SK-N-SH treated with all-trans-retinoic acid at 6 μM for 48 hours (cell line): ENCODE results near the gene KLHL14.

ENCODE experiments used
- ATAC-seq: fragments of 200-7000 bp; cut with Tn5 transposase; 3 replicates; pipeline ENCODE4 v1.9.1; 2020; ENCODE audit warnings: mild to moderate bottlenecking, moderate library complexity
- ARNTL ChIP-seq: fragments of 450-650 bp; formaldehyde crosslinking; IDR thresholded peaks from 2 replicates; pipeline ENCODE4 v1.5.0; 2020; ENCODE audit warnings: low read depth, mild to moderate bottlenecking, moderate library complexity, borderline replicate concordance
- CSDC2 ChIP-seq: fragments of 250-450 bp; sonication (Bioruptor Pico); IDR thresholded peaks from 2 replicates; pipeline ENCODE4 v1.5.0; 2020; ENCODE audit warnings: mild to moderate bottlenecking, moderate library complexity
- ESRRG ChIP-seq: fragments of 250-450 bp; sonication (Bioruptor Pico); IDR thresholded peaks from 2 replicates; pipeline ENCODE4 v1.6.1; 2021; ENCODE audit warnings: mild to moderate bottlenecking
- GLIS3 ChIP-seq: fragments of 250-450 bp; sonication (Bioruptor Pico); IDR thresholded peaks from 2 replicates; pipeline ENCODE4 v1.5.0; 2020; ENCODE audit warnings: mild to moderate bottlenecking, moderate library complexity
- OSR1 ChIP-seq: fragments of 250-450 bp; sonication (Bioruptor Pico); IDR thresholded peaks from 2 replicates; pipeline ENCODE4 v1.8.0; 2022; ENCODE audit warnings: moderate library complexity, mild to moderate bottlenecking, inconsistent platforms
- PPARA ChIP-seq: fragments of 250-450 bp; sonication (Bioruptor Pico); IDR thresholded peaks from 2 replicates; pipeline ENCODE4 v1.5.0; 2020; ENCODE audit warnings: mild to moderate bottlenecking, borderline replicate concordance
- RARB ChIP-seq: fragments of 250-450 bp; sonication (Bioruptor Pico); IDR thresholded peaks from 2 replicates; pipeline ENCODE4 v1.8.0; 2021; ENCODE audit warnings: mild to moderate bottlenecking, moderate library complexity
- SNAI2 ChIP-seq: fragments of 250-450 bp; sonication (Bioruptor Pico); IDR thresholded peaks from 2 replicates; pipeline ENCODE4 v1.5.0; 2020; ENCODE audit warnings: mild to moderate bottlenecking, moderate library complexity
- TCF4 ChIP-seq: fragments of 250-450 bp; sonication (Bioruptor Pico); IDR thresholded peaks from 2 replicates; pipeline ENCODE4 v1.8.0; 2021; ENCODE audit warnings: mild to moderate bottlenecking, moderate library complexity, borderline replicate concordance
- TOX ChIP-seq: fragments of 250-450 bp; sonication (Bioruptor Pico); IDR thresholded peaks from 2 replicates; pipeline ENCODE4 v1.8.0; 2021; ENCODE audit warnings: mild to moderate bottlenecking, moderate library complexity, borderline replicate concordance
- ZC3H10 ChIP-seq: fragments of 250-450 bp; sonication (Bioruptor Pico); IDR thresholded peaks from 2 replicates; pipeline ENCODE4 v1.5.1; 2021; ENCODE audit warnings: mild to moderate bottlenecking, moderate library complexity
- ZFP3 ChIP-seq: fragments of 250-450 bp; sonication (Bioruptor Pico); IDR thresholded peaks from 2 replicates; pipeline ENCODE4 v1.5.0; 2020; ENCODE audit warnings: mild to moderate bottlenecking, moderate library complexity
- ZNF565 ChIP-seq: fragments of 450-650 bp; formaldehyde crosslinking; conservative IDR thresholded peaks from 2 replicates; pipeline ENCODE4 v1.5.0; 2020; ENCODE audit warnings: low read depth, mild to moderate bottlenecking, moderate library complexity
- ZNF70 ChIP-seq: fragments of 450-650 bp; formaldehyde crosslinking; IDR thresholded peaks from 2 replicates; pipeline ENCODE4 v1.5.0; 2020; ENCODE audit warnings: mild to moderate bottlenecking, moderate library complexity
- ZNF8 ChIP-seq: fragments of 450-650 bp; formaldehyde crosslinking; IDR thresholded peaks from 2 replicates; pipeline ENCODE4 v1.5.0; 2020; ENCODE audit warnings: mild to moderate bottlenecking, moderate library complexity
- TF ChIP-seq, protein P1 (sequence below): fragments of 250-450 bp; sonication (Bioruptor Pico); IDR thresholded peaks from 2 replicates; pipeline ENCODE4 v1.8.0; 2021; ENCODE audit warnings: low read depth, mild to moderate bottlenecking, moderate library complexity, borderline replicate concordance
- TF ChIP-seq, protein P2 (sequence below): fragments of 250-450 bp; sonication (Bioruptor Pico); IDR thresholded peaks from 2 replicates; pipeline ENCODE4 v1.5.0; 2020; ENCODE audit warnings: mild to moderate bottlenecking, moderate library complexity
- TF ChIP-seq, protein P3 (sequence below): fragments of 250-450 bp; sonication (Bioruptor Pico); IDR thresholded peaks from 2 replicates; pipeline ENCODE4 v1.5.1; 2021; ENCODE audit warnings: mild to moderate bottlenecking, moderate library complexity

The KLHL14 gene

DNA sequence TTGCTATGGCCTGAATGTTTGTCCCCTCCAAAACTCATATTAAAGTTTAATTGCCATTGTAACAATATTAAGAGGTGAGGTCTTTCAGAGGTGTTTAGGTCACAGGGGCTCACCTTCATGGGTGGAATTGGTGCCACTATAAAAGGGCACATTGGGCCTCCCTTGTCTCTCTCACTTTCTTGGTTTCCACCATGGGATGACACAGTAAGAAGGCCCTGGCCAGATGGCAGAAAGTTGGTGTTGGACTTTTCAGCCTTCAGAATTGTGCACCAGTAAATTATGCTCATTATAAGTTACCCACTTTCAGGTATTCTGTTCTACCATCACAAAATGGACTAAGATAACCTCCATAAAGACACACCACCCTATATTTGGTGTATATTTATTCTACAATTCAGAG is 102.1 kb downstream of the KLHL14 start:
- no peak for TF ChIP-seq TCF4 (CRISPR knock-in tag)
- TF ChIP-seq SNAI2 = no peak
- TF ChIP-seq ZC3H10 (CRISPR knock-in tag) = no peak
- TF ChIP-seq, protein P1, sequence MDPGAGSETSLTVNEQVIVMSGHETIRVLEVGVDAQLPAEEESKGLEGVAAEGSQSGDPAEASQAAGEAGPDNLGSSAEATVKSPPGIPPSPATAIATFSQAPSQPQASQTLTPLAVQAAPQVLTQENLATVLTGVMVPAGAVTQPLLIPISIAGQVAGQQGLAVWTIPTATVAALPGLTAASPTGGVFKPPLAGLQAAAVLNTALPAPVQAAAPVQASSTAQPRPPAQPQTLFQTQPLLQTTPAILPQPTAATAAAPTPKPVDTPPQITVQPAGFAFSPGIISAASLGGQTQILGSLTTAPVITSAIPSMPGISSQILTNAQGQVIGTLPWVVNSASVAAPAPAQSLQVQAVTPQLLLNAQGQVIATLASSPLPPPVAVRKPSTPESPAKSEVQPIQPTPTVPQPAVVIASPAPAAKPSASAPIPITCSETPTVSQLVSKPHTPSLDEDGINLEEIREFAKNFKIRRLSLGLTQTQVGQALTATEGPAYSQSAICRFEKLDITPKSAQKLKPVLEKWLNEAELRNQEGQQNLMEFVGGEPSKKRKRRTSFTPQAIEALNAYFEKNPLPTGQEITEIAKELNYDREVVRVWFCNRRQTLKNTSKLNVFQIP (CRISPR knock-in tag) = no peak
- no peak for ATAC-seq

DNA sequence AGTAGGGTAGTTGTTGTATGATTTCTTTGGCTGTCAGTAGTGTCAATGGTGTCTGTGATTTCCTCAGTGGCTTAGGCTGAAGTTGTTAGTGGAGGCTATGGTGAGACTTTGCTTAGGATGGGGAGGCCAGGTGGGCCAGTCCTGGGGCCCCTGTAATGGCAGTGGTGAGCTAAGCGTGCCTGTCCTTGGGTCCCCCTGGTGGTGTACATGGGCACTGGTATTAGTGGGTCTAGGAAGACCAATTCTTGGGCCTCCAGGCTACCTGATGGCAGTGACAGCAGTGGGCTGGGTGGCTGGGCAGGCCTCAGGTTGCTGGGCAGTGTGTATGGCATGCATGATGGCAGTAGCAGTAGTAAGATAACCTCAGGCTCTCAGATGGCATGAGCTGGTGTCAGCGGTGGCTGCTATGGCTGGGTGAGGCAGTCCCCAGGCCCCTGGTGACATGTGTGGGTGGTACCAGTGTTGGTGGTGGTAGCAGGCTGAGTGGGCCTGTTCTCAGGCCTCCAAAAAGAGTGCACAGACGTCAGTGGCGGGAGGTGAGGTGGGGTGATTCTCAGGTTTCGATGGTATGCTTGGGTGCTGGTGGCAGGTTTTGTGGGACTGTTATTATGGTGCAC is 103.2 kb downstream of the KLHL14 start:
- no peak for TF ChIP-seq RARB (CRISPR knock-in tag)
- no peak for TF ChIP-seq ARNTL (CRISPR knock-in tag)
- TF ChIP-seq OSR1 = no peak
- TF ChIP-seq TOX = no peak
- no peak for TF ChIP-seq PPARA (CRISPR knock-in tag)
- TF ChIP-seq ZNF70 = no peak
- TF ChIP-seq ZFP3 (CRISPR knock-in tag) = no peak
- TF ChIP-seq, protein P2, sequence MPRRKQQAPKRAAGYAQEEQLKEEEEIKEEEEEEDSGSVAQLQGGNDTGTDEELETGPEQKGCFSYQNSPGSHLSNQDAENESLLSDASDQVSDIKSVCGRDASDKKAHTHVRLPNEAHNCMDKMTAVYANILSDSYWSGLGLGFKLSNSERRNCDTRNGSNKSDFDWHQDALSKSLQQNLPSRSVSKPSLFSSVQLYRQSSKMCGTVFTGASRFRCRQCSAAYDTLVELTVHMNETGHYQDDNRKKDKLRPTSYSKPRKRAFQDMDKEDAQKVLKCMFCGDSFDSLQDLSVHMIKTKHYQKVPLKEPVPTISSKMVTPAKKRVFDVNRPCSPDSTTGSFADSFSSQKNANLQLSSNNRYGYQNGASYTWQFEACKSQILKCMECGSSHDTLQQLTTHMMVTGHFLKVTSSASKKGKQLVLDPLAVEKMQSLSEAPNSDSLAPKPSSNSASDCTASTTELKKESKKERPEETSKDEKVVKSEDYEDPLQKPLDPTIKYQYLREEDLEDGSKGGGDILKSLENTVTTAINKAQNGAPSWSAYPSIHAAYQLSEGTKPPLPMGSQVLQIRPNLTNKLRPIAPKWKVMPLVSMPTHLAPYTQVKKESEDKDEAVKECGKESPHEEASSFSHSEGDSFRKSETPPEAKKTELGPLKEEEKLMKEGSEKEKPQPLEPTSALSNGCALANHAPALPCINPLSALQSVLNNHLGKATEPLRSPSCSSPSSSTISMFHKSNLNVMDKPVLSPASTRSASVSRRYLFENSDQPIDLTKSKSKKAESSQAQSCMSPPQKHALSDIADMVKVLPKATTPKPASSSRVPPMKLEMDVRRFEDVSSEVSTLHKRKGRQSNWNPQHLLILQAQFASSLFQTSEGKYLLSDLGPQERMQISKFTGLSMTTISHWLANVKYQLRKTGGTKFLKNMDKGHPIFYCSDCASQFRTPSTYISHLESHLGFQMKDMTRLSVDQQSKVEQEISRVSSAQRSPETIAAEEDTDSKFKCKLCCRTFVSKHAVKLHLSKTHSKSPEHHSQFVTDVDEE = no peak
- no peak for TF ChIP-seq SNAI2
- no peak for TF ChIP-seq GLIS3 (CRISPR knock-in tag)
- TF ChIP-seq TCF4 (CRISPR knock-in tag) = no peak
- no peak for TF ChIP-seq ESRRG (CRISPR knock-in tag)
- TF ChIP-seq ZNF565 = no peak
- no peak for TF ChIP-seq ZC3H10 (CRISPR knock-in tag)
- peak; percentile 50; the same call in 1 of the 3 replicates for ATAC-seq

DNA sequence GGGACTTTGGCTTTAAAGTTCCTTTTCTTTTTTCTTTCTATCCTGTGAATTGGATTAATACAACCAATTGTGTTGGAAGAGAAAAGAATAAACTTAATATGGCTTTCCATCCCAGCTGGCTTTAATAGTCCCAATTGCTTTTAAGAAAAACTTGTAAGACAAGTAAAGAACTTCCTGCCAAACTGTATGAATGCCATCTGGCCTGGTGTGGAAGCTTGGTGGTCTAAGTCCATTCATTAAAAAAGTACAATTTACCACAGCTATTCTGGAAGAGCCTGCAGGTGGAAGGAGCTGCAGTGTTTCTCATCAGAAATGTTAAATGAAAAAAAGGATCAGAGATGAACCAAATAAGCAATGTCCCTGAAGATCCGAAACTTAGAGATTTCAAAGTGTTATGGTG is 103.9 kb downstream of the KLHL14 start:
- ATAC-seq = no peak
- TF ChIP-seq OSR1 (no peak), CSDC2 (CRISPR knock-in tag) (no peak), ZC3H10 (CRISPR knock-in tag) (no peak), TCF4 (CRISPR knock-in tag) (no peak), ZNF8 (CRISPR knock-in tag) (no peak), ARNTL (CRISPR knock-in tag) (no peak), ZFP3 (CRISPR knock-in tag) (no peak), SNAI2 (no peak), PPARA (CRISPR knock-in tag) (no peak), TOX (no peak), GLIS3 (CRISPR knock-in tag) (no peak), ESRRG (CRISPR knock-in tag) (no peak), RARB (CRISPR knock-in tag) (no peak), ZNF565 (no peak), ZNF70 (no peak)
- TF ChIP-seq, protein P3, sequence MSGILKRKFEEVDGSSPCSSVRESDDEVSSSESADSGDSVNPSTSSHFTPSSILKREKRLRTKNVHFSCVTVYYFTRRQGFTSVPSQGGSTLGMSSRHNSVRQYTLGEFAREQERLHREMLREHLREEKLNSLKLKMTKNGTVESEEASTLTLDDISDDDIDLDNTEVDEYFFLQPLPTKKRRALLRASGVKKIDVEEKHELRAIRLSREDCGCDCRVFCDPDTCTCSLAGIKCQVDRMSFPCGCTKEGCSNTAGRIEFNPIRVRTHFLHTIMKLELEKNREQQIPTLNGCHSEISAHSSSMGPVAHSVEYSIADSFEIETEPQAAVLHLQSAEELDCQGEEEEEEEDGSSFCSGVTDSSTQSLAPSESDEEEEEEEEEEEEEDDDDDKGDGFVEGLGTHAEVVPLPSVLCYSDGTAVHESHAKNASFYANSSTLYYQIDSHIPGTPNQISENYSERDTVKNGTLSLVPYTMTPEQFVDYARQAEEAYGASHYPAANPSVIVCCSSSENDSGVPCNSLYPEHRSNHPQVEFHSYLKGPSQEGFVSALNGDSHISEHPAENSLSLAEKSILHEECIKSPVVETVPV (CRISPR knock-in tag) = no peak
- TF ChIP-seq, protein P1 (CRISPR knock-in tag) = no peak
- TF ChIP-seq, protein P2 = no peak
